Measurements from ENCODE around the gene TP73.

DNA sequence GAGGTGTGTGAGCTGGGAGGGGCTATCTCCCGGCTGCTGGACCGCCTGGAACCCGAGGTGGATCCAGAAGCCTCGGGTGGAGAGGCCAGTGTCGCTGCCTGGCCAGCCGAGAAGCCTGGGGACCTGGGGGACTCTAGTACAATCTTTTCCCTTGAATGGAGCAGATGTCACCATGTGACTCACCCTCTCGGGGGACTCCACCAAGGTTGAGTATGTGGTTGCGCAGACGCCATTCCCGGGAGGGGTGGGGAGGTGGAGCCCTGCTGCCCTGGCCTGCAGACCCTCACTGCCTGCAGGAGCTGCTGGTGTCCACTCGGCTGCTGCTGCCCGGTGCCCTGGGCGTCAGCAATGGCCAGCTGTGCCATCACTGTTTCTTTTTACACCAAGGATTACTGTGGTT lies 40.3 kb downstream of the TP73 start:
- TF ChIP-seq CTCF (conservative IDR thresholded peaks at IDR 0.05; ENCODE audit: low read depth, low read length) (no peak), EZH2 (IDR thresholded peaks at IDR 0.05; ENCODE audit: borderline replicate concordance, low read depth, low read length, poor library complexity, severe bottlenecking) (no peak)

All from A673 (cell line).